Measurements from ENCODE around the gene RGP1.

DNA sequence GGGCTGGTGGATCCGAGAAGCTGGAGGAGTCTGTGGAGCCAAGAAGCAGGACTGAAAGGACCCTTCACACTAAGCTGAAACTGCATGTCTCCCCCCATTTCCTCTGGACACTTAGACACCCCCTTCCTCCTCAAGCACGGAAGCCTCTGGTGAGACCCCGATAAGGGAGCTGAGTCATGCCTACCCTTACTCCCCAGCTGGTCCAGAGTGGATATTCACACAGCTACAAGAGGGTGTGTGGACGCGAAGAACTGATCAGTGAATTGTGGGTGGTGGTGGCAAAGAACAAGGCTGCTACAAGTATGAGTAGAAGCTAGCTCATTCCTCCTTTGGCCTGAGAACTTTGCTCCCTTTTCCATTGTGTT lies 21.4 kb upstream of the RGP1 start:
- no peak for TF ChIP-seq CTCF (IDR thresholded peaks at IDR 0.05)
- TF ChIP-seq POLR2A (IDR thresholded peaks at IDR 0.05): no peak

Data from testis (tissue), 2 donors.